ACHN (cell line): Measurements from ENCODE around the gene CEP350.

ENCODE experiments used
- DNase-seq: peaks from one replicate; pipeline ENCODE4 v3.0.0-alpha.2; 2015
- in situ Hi-C: cut with HindIII; loops from 2 replicates; pipeline ENCODE4 v1.10.0; 2017; ENCODE audit warnings: low sequenced_read_pairs, low pct_ligation_motif_present, low pct_unique_long_range_greater_than_20kb

CEP350 gene, protein sequence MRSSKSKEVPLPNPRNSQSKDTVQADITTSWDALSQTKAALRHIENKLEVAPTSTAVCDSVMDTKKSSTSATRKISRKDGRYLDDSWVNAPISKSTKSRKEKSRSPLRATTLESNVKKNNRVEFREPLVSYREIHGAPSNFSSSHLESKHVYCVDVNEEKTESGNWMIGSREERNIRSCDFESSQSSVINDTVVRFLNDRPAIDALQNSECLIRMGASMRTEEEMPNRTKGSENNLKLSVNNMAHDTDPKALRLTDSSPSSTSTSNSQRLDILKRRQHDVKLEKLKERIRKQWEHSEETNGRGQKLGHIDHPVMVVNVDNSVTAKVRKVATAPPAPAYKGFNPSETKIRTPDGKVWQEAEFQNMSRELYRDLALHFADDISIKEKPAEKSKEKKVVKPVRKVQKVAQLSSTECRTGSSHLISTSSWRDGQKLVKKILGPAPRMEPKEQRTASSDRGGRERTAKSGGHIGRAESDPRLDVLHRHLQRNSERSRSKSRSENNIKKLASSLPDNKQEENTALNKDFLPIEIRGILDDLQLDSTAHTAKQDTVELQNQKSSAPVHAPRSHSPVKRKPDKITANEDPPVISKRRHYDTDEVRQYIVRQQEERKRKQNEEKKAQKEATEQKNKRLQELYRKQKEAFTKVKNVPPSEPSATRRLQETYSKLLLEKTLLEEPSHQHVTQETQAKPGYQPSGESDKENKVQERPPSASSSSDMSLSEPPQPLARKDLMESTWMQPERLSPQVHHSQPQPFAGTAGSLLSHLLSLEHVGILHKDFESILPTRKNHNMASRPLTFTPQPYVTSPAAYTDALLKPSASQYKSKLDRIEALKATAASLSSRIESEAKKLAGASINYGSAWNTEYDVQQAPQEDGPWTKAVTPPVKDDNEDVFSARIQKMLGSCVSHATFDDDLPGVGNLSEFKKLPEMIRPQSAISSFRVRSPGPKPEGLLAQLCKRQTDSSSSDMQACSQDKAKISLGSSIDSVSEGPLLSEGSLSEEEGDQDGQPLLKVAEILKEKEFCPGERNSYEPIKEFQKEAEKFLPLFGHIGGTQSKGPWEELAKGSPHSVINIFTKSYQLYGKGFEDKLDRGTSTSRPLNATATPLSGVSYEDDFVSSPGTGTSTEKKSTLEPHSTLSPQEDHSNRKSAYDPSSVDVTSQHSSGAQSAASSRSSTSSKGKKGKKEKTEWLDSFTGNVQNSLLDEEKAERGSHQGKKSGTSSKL (N-terminal part only)

DNA sequence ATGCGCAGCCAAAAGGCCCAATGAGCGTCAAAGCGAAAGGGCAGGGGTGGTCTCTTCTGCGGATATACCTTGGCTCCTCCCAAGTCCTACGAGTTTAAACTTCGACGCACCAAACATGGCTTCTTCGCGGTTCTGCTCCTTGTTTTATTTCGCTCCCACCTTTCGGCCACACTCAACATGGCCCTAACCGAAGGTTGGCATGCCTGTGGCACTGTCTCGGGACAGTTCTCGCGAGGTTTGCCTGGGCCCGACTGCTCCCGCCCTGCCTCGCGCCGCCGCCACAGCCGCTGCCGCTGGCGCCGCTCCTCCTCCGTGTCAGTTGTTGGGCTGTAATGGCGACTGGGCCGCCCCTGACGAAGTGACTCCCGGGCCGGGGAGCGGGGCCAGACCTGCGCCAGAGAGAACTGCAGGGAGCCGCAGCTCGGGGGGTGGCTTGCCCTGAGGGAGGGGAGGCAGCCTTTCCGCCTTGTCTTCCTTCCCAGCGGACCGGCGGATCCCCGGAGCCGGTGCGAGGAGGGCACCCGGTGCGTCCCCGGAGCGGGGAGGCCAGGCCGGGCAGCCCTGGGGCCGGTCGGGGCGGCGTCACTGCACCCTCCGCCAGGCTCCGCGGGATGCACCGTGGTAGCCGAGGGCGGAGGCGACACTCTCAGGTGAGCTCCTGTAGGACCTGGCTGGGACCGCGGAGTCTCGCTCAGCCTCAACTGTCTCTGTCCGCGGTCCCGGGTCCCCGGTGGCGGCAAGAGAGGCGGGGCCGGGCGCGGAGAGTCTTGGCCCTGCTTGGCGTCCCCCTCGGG, at the start of gene CEP350:
Gene CEP350 (plus strand): TSS at position 318 of the 794 bp plus-strand sequence. CDS start 31,372 bp downstream, outside the sequence.
- in situ Hi-C loops = no loop called here
- DNase-seq = peak; percentile 100

GRCh38 chr1:179910934-179911333, 43.7 kb upstream of the CEP350 start:
- no peak for DNase-seq
- in situ Hi-C loops = no loop called here

GRCh38 chr1:179911812-179912211, 42.8 kb upstream of the CEP350 start:
- in situ Hi-C loops = no loop called here
- DNase-seq = no peak

DNA sequence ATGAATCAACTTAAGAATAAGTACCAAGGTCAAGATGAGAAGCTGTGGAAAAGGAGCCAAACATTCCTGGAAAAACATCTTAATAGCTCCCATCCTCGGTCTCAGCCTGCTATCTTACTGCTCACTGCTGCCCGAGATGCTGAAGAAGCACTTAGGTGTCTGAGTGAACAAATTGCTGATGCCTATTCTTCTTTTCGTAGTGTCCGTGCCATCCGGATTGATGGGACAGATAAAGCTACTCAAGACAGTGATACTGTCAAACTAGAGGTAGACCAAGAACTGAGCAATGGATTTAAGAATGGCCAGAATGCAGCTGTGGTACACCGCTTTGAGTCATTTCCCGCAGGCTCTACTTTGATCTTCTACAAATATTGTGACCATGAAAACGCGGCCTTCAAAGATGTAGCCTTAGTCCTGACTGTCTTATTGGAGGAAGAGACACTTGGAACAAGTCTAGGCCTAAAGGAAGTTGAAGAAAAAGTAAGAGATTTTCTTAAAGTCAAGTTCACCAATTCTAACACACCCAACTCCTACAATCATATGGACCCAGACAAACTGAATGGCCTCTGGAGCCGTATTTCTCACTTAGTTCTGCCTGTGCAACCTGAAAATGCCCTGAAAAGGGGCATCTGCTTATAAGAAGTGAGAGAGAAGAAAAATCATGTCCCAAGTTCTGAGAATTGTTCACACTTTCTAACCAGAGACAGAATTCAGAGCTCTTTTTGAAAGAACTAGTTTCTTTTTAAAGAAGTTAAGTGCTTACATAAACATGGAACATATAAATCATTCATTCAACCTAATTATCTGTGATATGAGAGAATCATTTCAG, 36.8 kb upstream of the CEP350 start:
- in situ Hi-C loops = no loop called here
- DNase-seq = no peak

DNA sequence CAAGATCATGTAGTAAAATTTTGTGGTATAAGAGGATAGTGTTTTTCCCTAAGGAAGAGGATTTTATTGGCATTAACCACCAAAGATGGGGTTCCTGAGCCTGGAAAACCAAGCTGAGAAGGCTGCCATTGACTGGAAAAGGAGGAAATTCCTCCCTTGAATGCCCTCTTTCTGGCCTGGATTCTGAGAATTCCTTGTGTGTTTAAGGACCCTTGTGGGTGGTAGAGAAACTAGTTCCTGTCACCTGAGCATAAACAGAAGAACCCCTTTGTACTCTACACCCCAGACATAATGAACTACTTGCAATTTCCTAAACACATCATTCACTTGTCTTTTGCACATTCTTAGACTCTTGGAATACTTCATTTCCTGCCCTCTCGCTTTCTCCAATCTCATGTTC, 33.1 kb upstream of the CEP350 start:
- no peak for DNase-seq
- in situ Hi-C loops = no loop called here

GRCh38 chr1:179921981-179922872, 32.4 kb upstream of the CEP350 start:
- in situ Hi-C loops = no loop called here
- DNase-seq = no peak

DNA sequence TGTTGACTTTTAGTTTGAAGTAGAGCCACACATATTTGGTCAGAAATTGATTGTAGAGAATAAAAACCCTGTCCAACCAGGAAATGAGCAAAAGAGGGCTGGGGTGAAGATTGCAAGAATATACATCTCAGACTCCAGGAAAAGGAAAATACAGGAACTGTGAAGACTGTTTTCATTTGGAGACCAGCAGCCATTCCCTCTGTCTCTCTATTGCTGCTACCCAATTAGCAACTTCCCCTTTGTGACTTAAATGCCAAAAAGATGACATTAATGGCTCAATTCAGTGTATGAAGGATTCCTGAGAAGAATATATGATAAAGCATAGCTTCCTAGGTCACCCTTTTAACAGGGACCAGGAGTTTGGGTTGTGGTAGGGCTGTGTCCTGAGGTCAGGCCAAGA, 31.6 kb upstream of the CEP350 start:
- DNase-seq = no peak
- in situ Hi-C loops = no loop called here

DNA sequence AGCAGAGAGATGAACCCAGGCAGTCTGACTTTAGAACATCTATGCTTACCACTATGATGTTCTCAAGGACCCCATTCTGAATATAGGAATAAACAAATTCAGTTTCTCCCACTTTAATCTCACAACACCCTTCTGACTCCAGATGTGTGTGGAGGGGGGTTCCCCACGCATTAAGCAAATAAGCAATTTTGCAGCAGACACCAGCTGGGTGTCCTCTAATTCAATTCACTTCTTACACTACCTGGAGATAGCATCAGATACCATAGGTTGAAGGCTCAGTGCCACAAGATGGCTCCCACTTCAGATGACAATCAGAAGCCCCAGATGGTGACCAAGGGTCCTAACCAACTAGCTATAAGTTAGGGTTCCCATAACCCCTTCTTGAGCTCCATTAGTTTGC, 30.3 kb upstream of the CEP350 start:
- DNase-seq = no peak
- in situ Hi-C loops = no loop called here

- DNase-seq = no peak
- in situ Hi-C loops = no loop called here
These were observed 29.3 kb upstream of the CEP350 start for GRCh38 chr1:179925302-179925701.

GRCh38 chr1:179925922-179926849, 28.4 kb upstream of the CEP350 start:
- in situ Hi-C loops = no loop called here
- DNase-seq = no peak

DNA sequence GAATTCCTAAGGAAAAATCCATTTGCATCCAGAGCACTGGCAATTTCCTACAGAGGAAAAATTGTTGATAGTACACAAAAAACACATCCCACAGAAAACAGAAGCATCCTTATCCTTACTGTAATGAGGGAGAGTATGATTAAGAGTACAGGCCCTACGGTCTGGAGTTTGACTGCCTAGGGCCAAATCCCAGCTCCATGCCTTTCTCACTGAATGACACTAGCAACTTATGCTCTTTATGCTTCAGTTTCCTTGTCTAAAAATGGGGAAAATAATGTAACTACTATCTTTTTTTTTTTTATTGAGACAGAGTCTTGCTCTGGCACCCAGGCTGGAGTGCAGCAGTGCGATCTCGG, 27.8 kb upstream of the CEP350 start:
- in situ Hi-C loops = no loop called here
- DNase-seq = no peak

GRCh38 chr1:179929955-179930798, 24.4 kb upstream of the CEP350 start:
- DNase-seq = no peak
- in situ Hi-C loops = no loop called here

- in situ Hi-C loops = no loop called here
These were observed 23.7 kb upstream of the CEP350 start for GRCh38 chr1:179930867-179931266.

DNA sequence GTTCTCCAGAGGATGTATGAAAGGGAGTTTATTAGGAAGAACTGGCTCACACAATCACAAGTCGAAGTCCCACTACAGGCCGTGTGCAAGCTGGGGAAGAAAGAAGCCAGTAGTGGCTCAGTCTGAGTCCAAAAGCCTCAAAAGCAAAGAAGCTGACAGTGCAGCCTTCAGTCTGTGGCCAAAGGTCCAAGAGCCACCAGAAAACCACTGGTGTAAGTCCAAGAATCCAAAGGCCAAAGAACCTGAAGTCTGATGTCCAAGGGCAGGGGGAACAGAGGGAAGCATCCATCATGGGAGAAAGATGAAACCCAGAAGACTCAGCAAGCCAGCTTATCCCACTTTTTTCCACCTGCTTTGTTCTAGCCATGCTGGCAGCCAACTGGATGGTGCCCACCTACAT, 21.4 kb upstream of the CEP350 start:
- DNase-seq = no peak
- in situ Hi-C loops = no loop called here

More at GRCh38 chr1:179930867-179931266, 23.7 kb upstream of the CEP350 start:
- DNase-seq = no peak
